Measurements from ENCODE around the gene MEF2C. TPM values are rescaled to one million over a fixed set of nuclear protein-coding genes. Genes with fewer than 3 reads are reported as not detected.

MEF2C gene
- polyA plus RNA-seq, 5 donors, result 68.8 to 99.9 (median 84.6) TPM

DNA sequence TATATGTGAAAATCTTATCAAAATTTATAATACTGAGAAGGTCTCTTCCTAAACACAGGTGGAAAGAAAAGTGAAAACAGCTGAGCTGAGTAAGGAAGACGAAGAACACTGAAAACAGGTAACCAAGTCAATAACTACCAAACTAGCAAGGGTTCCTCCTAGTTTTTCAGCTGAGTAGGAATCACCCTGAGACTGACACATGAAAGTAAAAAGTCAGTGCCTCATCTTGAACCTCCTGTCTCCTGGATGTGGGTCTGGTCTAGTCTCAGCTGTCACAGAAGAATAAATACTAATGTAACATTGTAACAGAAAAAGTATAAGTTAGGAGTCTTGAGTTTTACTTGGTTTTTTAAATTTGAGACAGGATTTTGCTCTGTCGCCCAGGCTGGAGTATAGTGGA lies 121.0 kb downstream of the MEF2C start:
- no peak for DNase-seq

DNA sequence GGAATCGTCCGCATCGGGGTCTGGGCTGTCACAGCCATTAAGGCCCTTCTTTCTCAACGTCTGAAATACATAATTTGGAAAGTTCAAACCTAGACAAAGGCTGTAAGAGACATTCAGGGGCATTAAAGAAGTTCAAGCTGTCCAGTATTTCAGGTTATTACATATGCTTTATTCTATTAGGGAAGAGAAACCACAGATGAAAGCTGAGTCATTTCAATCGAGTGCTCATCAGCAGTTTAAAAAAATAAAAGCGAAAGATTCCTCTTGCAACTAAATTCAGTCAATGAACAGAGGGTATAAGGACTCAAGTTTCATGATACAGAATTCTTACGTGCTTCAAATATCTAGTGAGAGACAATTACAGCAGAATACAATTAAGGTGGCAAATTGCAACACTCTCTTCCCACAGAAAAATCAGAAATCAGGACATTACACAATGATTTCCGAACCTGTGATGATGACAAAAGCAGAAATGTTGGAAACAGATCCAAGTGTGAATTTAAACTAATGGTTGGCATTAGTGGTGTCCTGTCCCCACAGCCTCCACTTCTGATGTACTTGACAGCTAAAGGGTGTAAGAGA lies 121.6 kb downstream of the MEF2C start:
- DNase-seq, result no peak

DNA sequence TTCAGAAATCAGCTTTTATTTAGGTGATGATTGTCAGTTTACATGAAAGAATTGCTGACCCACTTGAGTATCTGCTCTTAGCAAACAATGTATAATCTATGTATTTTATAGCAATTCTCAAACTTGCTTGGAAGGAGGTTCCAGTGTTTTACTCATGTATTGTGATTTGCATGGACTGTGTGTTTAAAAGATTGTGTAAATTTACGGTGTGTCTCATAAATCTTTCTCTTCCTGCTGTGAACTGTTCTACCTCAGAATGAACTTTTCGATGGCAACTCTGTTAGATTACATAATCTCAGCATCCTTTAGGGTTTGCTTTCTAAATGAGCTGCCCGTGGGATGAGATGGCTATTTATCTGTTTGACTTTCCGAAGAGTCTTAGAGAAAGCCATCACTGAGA lies 122.5 kb downstream of the MEF2C start:
- no peak for DNase-seq

DNA sequence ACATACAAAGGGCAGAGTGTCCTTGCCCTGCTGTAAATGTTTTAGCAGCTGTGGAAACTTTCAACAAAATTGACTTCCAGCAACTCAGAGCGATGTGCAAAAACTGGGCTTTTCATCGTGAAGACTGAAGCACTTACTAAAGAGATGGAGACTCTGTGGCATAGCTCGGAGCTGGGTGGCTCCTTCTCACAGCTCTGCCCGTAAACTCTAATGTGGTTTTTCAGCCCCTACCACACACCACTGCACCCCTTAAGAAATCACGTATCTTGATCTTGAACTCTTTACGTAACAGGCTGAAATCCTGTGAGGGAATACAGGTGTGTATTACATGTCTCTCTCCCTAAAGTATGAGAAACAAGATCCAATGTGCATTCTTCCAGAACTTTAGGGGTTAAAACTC lies 124.4 kb downstream of the MEF2C start:
- no peak for DNase-seq

DNA sequence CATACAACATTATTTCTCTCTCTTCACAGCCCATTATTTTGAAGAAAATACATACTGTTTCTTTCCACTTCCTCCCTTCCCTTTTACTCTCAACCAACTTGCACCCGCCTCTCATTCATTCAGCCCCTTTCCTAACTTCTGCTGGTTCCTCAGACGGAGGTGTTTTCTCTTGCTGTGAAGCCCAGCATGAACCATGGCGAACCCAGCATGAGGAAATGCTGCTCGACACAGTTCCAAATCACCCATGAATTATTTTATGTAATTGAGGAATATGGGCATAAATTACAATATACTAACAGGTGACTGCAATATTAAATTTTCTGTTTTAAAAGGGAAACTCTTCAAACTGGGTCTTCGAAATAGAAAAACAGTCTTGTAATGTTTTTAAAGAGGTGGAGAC lies 124.8 kb downstream of the MEF2C start:
- DNase-seq, result no peak

DNA sequence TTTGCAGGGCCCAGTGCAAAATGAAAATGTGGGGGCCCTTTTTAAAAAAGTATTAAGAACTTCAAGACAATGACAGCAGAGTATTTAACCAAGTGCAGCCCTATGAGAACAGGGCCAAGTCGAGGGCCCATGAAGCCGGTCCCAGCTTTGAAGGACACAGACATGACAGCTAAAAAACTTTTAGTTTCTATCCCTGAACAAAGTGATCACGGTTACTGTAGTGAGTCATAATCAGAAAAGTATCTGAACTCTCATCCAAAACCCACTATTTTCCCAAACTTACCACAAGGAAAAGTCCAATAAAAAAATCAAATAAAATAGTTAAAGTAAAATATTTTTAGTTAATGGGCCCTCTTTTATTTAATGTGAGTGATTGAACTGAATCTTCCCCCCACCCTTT lies 126.0 kb downstream of the MEF2C start:
- DNase-seq, result no peak

DNA sequence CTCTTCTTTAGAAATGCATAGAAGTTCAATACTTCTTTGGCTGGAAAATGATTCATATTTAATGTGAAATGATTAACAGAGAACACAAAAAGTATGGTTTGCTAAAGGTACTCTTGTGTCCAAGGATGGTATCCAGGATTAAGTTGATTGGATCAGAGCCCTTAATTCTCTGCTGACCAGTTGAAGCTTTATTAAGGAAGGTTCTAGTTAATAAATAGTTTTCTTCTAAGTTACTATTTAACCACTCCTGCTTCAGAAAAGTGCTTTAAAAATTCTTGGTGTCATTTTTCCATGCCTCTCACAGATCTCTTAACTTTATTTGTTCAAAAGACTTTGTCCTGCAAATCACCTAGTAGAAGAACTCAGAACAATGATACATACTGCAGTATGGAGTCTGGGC lies 134.3 kb downstream of the MEF2C start:
- DNase-seq, result no peak

DNA sequence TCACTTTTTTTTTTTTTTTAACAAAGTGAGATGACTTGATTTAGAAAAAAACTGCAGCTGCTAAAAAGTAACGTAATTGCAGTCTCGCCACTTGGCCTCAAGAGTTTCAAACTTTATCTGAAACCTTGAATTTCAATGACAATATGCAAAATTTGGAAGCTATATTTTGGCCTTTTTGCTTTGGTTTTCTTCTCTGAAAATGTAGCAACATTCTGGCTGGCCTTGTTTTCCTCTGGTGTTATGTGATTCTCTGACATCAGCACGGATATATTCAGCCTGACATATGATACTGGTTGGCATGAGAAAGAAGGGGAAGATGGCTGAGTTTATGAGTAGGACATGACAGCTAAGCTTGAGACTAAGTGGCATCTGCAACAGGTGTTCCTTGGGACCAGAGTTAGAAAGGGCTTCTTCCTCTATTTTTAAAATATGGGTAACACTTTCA lies 136.5 kb downstream of the MEF2C start:
- DNase-seq, result no peak

DNA sequence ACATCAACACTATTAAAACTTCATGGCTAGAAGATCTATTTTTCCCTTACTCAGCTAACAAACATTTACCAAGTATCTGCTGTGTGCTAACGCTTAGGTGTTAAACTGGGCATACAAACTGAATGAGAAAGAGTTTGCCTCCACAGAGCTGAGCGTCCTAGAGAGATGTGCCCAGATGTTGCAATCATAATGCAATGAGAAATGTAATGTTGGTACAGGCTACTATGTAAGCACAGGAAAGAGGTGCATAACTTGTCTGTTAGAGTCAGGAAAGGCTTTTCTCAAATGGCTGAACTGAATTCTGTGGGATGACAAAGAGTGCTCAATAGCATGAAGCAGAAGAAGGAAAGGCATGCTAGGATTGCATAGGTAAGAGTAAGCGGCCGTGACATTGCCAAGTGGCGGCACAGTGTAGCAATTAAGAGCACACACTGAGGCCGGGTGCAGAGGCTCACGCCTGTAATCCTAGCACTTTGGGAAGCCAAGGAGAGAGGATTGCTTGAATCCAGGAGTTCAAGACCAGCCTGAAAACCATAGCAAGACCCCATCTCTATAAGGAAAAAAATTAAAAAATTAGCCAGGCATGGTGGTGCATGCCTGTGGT lies 137.8 kb downstream of the MEF2C start:
- DNase-seq, result no peak

DNA sequence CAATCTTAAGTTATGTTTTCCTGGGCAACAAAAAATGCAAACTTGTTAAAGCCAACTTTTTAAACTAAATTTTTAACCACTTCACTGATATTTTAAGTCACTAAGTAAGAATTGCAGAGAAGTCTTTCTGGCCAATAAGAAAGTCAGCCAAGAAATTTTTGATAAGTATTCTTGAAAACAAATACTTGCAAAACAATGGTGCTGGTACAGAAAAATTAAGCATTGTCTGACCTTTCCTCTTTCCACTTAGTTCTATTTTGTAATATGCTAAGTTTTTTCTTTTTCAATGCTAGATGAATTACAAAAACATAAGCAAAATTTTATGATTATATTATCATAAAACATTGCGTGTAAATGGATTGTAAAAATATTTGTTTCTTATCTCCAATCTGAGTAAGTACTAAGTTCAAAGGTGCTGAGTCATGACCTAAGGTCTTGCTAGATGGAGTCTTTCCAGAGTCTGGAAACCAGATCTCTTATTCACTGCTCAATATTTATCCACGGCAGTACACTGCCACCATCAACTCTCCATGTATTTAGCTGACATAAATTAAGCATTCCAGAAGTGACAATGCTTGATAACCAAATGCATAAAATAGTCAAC lies 139.7 kb downstream of the MEF2C start:
- DNase-seq, result no peak

DNA sequence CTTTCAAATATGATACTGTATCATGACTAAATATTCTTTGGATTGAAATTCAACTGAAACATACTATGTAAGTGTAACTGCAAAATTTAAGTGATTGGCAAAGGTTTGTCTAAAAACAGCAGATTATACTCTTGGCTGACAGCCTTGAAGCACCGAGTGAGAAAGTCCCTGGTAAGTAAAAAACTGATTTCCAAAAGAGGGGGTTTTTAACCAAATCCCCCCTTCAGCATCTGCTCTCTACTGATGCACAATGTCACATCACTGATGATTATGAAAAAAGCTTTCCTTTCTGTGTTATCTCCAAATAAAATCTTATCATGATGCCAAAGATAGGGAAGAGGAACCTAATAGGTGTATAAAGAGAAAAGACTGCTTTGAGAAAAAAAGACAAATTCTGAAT lies 141.0 kb downstream of the MEF2C start:
- DNase-seq, result no peak

DNA sequence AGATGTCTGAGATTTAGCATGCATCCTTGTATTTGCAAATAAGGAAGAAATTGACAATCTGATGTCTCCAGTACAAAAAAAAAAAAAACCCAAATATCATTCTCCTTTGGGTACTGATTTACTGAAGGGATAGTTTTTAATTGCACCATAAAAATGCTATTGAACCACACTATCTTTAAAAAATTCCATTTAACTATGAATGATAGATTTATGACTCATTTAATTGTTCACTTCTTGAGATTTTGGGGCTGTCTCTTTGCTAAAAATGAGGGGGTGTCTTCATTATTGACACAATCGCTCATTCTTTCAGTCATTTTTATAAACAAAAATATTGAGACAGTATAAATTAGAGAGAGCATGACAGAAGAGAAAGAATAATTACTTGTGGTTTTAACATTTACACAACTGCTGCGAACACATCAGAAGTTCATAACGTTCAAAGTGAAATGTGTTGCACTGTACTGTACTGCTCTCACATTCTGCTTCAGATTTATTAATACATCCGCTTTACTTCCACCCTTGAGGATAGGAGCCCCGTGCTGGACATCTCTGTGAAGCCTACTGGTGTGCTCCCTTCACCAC lies 142.3 kb downstream of the MEF2C start:
- no peak for DNase-seq

DNA sequence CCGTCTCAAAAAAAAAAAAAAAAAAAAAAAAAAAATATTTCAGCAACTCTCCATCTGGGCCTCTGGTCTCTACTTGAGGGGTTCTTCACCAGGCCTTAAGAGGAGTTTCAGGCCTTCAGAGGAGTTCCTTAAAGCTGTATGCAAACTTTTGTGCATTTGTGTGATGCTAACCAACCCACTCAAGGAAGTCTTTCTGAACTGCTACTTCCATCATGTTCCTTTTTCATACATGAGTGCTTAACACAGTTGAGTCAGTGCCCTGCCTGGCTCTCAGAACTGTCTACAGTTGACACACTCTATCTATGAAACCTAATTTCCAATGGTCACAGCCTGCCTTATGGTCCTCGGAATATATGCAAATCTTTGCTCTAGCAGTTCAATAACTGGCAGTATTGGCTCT lies 146.5 kb downstream of the MEF2C start:
- no peak for DNase-seq

DNA sequence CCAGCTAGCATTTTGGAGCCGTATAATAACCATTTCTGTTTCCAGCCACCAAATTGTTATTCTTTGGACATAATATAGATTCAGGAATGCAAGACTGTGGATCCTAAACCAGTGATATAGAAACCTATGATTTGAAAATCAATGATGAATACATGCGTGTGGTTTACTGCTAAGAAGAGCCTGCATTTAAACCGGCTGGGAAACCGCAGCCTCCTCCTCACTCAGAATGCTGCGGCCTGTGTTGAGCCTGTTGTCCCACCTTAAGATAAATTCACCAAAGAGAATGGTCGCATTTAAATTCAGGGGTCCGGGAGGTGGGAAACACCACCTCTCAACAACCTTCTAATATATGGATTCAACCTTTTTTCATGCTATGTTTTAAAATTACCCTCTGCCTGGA lies 148.0 kb downstream of the MEF2C start:
- no peak for DNase-seq

DNA sequence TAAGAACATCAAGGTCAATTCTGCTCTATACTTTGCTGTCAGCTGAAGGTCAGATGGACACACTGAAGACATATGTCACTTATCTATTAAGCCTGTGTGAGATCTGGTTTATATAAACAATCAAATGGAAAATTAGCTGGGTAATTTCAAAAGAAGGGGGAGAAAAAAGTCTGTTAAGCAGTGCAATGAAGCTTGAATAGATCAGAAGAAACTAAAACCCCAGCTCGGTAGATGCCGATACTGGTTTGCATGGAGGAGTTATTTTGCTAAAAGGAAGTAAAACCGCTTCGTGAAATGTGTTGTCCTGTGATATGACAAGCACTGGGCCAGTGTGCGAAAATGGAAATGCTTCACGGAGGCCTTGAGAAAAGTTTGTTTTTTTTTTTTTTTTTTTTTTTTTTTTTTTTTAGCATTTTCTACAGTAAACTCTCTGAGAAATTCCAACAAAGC lies 148.8 kb downstream of the MEF2C start:
- DNase-seq, result no peak

DNA sequence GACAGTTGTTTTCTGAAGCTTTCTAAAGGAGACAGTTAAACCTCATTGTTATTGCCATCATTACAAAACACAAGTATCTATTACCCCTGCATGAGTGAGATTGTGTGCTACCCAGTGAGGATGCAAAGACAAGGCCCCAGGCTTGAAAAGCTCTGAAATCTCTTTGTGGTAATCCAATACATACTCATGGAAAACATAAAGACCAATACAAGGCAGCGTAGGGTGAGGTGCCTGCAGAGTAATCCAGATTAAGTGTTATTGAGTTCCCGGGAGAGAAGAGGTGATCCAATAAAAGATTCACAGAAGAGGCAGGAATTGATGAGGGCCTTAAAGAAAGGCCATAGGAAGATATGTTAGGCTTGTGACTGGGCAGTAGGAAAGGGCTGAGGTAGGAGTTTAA lies 150.1 kb downstream of the MEF2C start:
- no peak for DNase-seq

DNA sequence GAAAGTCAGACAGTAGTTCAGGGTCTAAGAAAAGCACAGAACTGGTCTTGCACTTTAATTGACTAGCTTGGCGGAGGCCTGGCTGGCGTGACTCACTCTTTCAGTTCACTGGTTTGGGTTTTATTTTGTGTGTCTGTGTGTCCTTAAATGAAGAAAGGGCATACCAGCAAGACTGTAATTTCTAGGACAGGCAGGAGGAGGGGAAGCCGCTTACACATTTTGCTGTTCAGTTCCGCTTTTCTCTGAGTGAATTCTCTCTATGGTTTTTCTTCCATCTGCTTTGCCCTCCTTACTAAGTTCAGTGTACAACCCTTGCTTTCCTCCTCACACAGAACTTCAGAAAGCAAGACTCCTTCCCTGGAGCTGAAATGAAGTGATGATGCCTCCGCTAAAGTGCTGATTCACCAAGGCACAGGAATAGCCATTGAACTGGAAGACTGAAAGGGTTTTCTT lies 150.8 kb downstream of the MEF2C start:
- DNase-seq, result no peak

DNA sequence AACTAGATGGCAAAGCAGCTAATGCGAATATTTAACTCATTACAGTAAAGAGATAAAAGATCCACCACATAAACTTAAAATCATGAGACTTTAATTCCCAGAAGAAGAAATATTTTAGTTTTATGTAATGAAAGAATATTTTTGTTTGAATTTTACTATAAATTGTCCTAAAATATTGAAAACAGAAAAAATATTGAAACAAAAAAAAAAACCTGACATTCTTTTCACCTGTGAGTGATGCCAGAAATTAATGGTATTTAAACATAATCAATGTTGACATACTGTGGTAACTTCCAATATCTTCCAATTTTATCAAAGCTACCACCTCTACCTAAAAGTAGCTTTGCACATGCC lies 153.2 kb downstream of the MEF2C start:
- DNase-seq, result no peak

DNA sequence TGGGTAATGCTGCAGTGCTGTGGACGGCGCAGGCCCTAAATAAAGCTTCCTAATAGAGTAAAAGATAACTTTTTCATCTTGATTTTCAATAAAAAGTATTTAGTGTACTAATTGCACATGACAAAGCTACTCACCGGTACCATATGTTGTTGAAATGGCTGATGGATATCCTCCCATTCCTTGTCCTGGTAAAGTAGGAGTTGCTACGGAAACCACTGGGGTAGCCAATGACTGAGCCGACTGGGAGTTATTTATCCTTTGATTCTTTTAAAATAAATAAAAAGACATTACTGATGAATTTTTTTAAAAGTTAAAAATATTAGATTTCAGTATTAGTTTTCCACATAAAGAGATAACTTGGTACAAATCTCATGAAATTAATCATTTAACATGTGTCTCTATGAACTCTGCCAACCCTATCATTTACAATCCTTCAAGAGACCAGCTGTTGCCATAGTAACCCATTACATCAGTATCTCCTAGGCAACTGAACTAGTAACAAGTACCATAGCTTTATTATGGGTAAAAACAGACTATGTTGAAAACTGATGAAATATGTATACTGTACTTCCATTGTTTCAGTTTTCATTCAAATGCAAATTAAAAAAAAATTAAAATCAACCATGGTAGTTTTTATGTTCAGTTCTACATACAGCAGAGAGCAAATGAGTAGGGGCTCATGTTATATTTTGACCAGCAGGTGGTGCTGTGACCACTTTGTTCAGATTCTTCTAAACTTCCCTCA lies 153.7 kb downstream of the MEF2C start:
- peak; percentile 65 to 77 for DNase-seq

DNA sequence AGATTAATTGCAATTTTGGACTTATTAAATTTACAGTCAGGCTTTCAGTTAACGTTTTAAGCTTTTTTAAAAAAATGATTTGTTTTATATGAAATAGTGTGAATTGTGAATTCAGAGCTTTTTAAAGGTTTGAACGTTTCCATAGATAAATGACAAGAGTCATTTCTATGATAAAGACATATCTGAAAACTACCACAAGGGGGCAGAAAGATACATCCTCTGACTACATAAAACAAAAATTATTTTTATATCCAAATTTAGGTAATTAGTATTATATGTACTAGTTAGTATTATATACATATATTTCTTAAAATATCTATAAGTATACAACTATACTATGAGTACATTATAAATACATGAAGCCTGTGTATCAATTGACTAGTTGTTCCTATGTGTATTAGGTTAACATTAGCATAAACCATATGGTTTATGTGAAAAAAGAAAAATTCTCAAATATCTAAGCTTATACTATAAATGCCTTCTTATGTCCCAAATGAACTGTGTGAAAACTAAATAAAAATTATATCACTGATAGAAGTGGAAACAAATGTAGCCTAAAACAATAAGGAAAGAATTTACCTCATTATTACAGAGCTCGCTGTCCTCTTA lies 155.2 kb downstream of the MEF2C start:
- DNase-seq, result no peak

DNA sequence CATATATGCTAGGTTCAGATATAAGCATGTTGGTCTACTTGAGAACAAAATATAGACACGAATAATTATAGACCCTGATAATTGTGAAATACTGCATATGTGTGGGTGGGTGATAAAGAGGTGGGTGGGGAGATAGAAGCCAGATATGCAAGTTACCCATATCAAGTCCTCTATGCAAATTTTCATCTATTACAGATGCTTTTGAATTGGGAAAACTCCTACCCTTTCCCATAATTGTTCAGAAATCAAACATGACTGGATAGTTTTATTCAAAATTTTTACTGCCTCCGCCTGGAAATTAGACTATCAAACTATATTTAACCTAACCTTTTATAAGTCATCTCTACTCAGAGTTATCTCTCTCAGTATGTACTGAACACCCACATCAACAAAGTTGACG lies 157.5 kb downstream of the MEF2C start:
- no peak for DNase-seq

DNA sequence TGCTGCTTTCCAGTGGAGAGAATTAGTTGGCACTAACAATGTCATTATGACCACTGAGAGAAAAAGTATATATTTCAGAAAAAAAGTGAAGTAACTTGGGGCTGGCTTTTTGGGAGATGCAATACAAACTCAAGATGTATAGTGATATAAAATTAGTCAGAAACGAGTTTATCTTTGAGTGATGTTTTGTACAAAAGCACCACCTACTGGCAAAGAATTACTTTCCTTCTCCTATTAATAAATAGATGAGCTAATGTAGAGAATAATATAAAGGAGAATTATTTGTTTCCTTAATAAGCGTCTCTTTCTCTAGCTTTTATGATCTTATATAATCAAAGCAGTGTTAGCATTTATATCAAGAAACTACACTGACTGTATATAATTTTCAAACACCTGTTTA lies 158.8 kb downstream of the MEF2C start:
- no peak for DNase-seq
